Activated CD8-positive, alpha-beta memory T cell treated with anti-CD3 and anti-CD28 coated beads for 48 hours (primary cell): ENCODE data around the gene TMEM191B.
"Not testable (repeated sequence)": the region's sequence is repeated elsewhere in the genome, so short reads cannot be mapped to it uniquely, and the experiment has no call there.

Experiments
- DNase-seq, 3 experiments: peaks; one replicate each; pipeline ENCODE4 v3.0.0-alpha.2; 2020; ENCODE audit warnings: low read depth in 2 of 3, low spot score in 2 of 3

The TMEM191B gene

GRCh38 chr22:18554280-18555256 lies 27.0 kb downstream of the TMEM191B start:
- DNase-seq = not testable (repeated sequence)

- not testable (repeated sequence) for DNase-seq
These were observed 30.9 kb downstream of the TMEM191B start for GRCh38 chr22:18558516-18558915.

GRCh38 chr22:18558939-18559338 lies 31.3 kb downstream of the TMEM191B start:
- not testable (repeated sequence) for DNase-seq

GRCh38 chr22:18560099-18560974 lies 32.7 kb downstream of the TMEM191B start:
- not testable (repeated sequence) for DNase-seq

- DNase-seq = not testable (repeated sequence)
These were observed 43.1 kb downstream of the TMEM191B start for GRCh38 chr22:18570509-18571246.

- DNase-seq = not testable (repeated sequence)
These were observed 46.0 kb downstream of the TMEM191B start for GRCh38 chr22:18573483-18574164.

- not testable (repeated sequence) for DNase-seq
These were observed 47.0 kb downstream of the TMEM191B start for GRCh38 chr22:18574555-18574954.

GRCh38 chr22:18575686-18576085 lies 48.1 kb downstream of the TMEM191B start:
- not testable (repeated sequence) for DNase-seq

- not testable (repeated sequence) for DNase-seq
These were observed 49.7 kb downstream of the TMEM191B start for GRCh38 chr22:18577090-18577818.

GRCh38 chr22:18577847-18578246 lies 50.2 kb downstream of the TMEM191B start:
- not testable (repeated sequence) for DNase-seq
